HuH-7 (cell line): ENCODE data around the gene PRPF19.
A peak's percentile ranks its signal among the peaks of the same experiment; 100 is the strongest.

Source experiments
- DNase-seq: peaks from one replicate; pipeline ENCODE4 v3.0.0; 2011; ENCODE audit warnings: low spot score

The PRPF19 gene

GRCh38 chr11:60905047-60905446 lies 1.3 kb downstream of the PRPF19 start:
- DNase-seq = no peak

GRCh38 chr11:60902625-60903024 lies 3.8 kb downstream of the PRPF19 start:
- DNase-seq = no peak

GRCh38 chr11:60900673-60901404 lies 5.5 kb downstream of the PRPF19 start:
- DNase-seq = no peak

GRCh38 chr11:60899977-60900376 lies 6.4 kb downstream of the PRPF19 start:
- no peak for DNase-seq

GRCh38 chr11:60899046-60899936 lies 7.1 kb downstream of the PRPF19 start:
- peak; percentile 94 for DNase-seq

GRCh38 chr11:60897496-60897895 lies 8.9 kb downstream of the PRPF19 start:
- no peak for DNase-seq

- DNase-seq = no peak
Measured at GRCh38 chr11:60895687-60896086, 10.7 kb downstream of the PRPF19 start.

- no peak for DNase-seq
Measured at GRCh38 chr11:60891103-60891741, 15.2 kb downstream of the PRPF19 start.

- DNase-seq = no peak
Measured at GRCh38 chr11:60890696-60891095, 15.7 kb downstream of the PRPF19 start.

- no peak for DNase-seq
Measured at GRCh38 chr11:60889869-60890311, 16.5 kb downstream of the PRPF19 start.

GRCh38 chr11:60887556-60887955 lies 18.8 kb downstream of the PRPF19 start:
- DNase-seq = peak; percentile 93

GRCh38 chr11:60880643-60881282 lies 25.6 kb downstream of the PRPF19 start:
- peak; percentile 76 for DNase-seq

GRCh38 chr11:60879971-60880588 lies 26.3 kb downstream of the PRPF19 start:
- no peak for DNase-seq

- DNase-seq = no peak
Measured at GRCh38 chr11:60879104-60879503, 27.3 kb downstream of the PRPF19 start.

GRCh38 chr11:60878245-60879101 lies 27.9 kb downstream of the PRPF19 start:
- no peak for DNase-seq

- no peak for DNase-seq
Measured at GRCh38 chr11:60876168-60876485, 30.3 kb downstream of the PRPF19 start.

- no peak for DNase-seq
Measured at GRCh38 chr11:60875366-60876167, 30.8 kb downstream of the PRPF19 start.

GRCh38 chr11:60874421-60875365 lies 31.7 kb downstream of the PRPF19 start:
- DNase-seq = no peak

GRCh38 chr11:60873533-60873932 lies 32.9 kb downstream of the PRPF19 start:
- DNase-seq = no peak
